Endothelial cell of umbilical vein (primary cell): ENCODE results near the gene ZNF664. TPM values are rescaled to one million over a fixed set of nuclear protein-coding genes. Genes with fewer than 3 reads are reported as not detected.

Experiments
- BruUV-seq: library from RNA; stranded (reverse); fragments of 400-500 nt; replicated peaks from 2 replicates; lab custom pipeline; 2021; lab: Mats Ljungman, UMichigan
- CTCF ChIA-PET: fragments of 300-600, 350-600 bp; sonication (Branson Sonifier 250); formaldehyde crosslinking; loops from one replicate; lab custom pipeline; 2021; ENCODE audit warnings: antibody characterized with exemption, inconsistent platforms; lab: Charles Lee
- POLR2A ChIA-PET: fragments of 300-600, 350-600 bp; sonication (Branson Sonifier 250); formaldehyde crosslinking; loops from one replicate; lab custom pipeline; 2021; ENCODE audit warnings: antibody characterized with exemption, inconsistent platforms; lab: Charles Lee
- DNase-seq: peaks from one replicate; pipeline ENCODE4 v3.0.0-alpha.2; 2011; ENCODE audit warnings: low read depth, low spot score
- FAIRE-seq: peaks from 2 replicates; lab custom pipeline; 2011; peaks lifted over from hg19 to GRCh38; lab: Jason Lieb, UNC
- H2AFZ ChIP-seq: 2 replicates; pipeline ENCODE4 v1.6.0; 2012; ENCODE audit warnings: low read depth, low read length, control low read depth, inconsistent platforms
- H3K27ac ChIP-seq: 2 replicates; pipeline ENCODE4 v1.5.1; 2011; ENCODE audit warnings: low read depth, mild to moderate bottlenecking, control low read depth, low read length, moderate library complexity; ENCODE audit not compliant: insufficient read depth
- H3K27me3 ChIP-seq, 2 experiments: 2 replicates each; pipeline versions ENCODE4 v1.6.0 to v1.6.1; 2011; ENCODE audit warnings: low read length in 2 of 2, mixed read lengths in 1 of 2; ENCODE audit not compliant: control insufficient read depth in 2 of 2, insufficient read depth in 2 of 2
- H3K36me3 ChIP-seq, 2 experiments: 2 replicates in 1 of 2; 3 replicates in 1 of 2; pipeline ENCODE4 v1.5.1; 2011; ENCODE audit warnings: low read length in 2 of 2, mild to moderate bottlenecking in 1 of 2, moderate library complexity in 1 of 2; ENCODE audit not compliant: control insufficient read depth in 2 of 2, insufficient read depth in 2 of 2; ENCODE audit errors: extremely low read depth in 1 of 2
- H3K4me1 ChIP-seq: 3 replicates; pipeline ENCODE4 v1.5.1; 2011; ENCODE audit warnings: mild to moderate bottlenecking, low read length; ENCODE audit not compliant: control insufficient read depth, insufficient read depth; ENCODE audit errors: extremely low read depth
- H3K4me2 ChIP-seq: 2 replicates; pipeline ENCODE4 v1.6.1; 2011; ENCODE audit warnings: low read length, control low read depth, mixed read lengths; ENCODE audit not compliant: insufficient read depth
- H3K4me3 ChIP-seq, 3 experiments: fragments of 200-600 bp in 1 of 3; sonication (generic), shearing (Covaris generic) in 1 of 3; replicated peaks in 1 of 3; 2 replicates each; pipeline ENCODE4 v1.5.1; 2011 to 2016; ENCODE audit warnings: control low read depth in 3 of 3, low read length in 3 of 3, mild to moderate bottlenecking in 2 of 3, inconsistent platforms in 1 of 3, low read depth in 1 of 3, moderate library complexity in 1 of 3; ENCODE audit not compliant: insufficient read depth in 1 of 3
- H3K79me2 ChIP-seq: 2 replicates; pipeline ENCODE4 v1.6.0; 2012; ENCODE audit warnings: low read length, inconsistent platforms; ENCODE audit not compliant: control insufficient read depth, insufficient read depth
- H3K9ac ChIP-seq: replicated peaks from 2 replicates; pipeline ENCODE3; 2011; ENCODE audit warnings: low read length, control low read depth; ENCODE audit not compliant: insufficient read depth; ENCODE audit errors: extremely low read depth
- H3K9me1 ChIP-seq: replicated peaks from 3 replicates; pipeline ENCODE4 v1.6.0; 2011; ENCODE audit warnings: mild to moderate bottlenecking, low read length; ENCODE audit not compliant: control insufficient read depth, insufficient read depth; ENCODE audit errors: extremely low read depth
- H3K9me3 ChIP-seq: replicated peaks from 2 replicates; pipeline ENCODE4 v1.5.1; 2012; ENCODE audit warnings: low read length, inconsistent platforms; ENCODE audit not compliant: control insufficient read depth, insufficient read depth
- H4K20me1 ChIP-seq: replicated peaks from 2 replicates; pipeline ENCODE3; 2011; ENCODE audit warnings: mild to moderate bottlenecking, low read length; ENCODE audit not compliant: control insufficient read depth, insufficient read depth; ENCODE audit errors: extremely low read depth
- EZH2 ChIP-seq: IDR thresholded peaks from 2 replicates; pipeline ENCODE4 v1.6.1; 2012; ENCODE audit warnings: borderline replicate concordance, low read depth, mild to moderate bottlenecking, moderate library complexity, low read length, inconsistent platforms; ENCODE audit not compliant: severe bottlenecking
- FOS ChIP-seq: IDR thresholded peaks from 2 replicates; pipeline ENCODE4 v1.6.1; 2011; ENCODE audit warnings: mild to moderate bottlenecking, low read length, moderate library complexity, borderline replicate concordance; ENCODE audit not compliant: insufficient read depth
- GATA2 ChIP-seq: IDR thresholded peaks from 2 replicates; pipeline ENCODE4 v1.7.0; 2011; ENCODE audit warnings: low read depth, mild to moderate bottlenecking, moderate library complexity, mixed read lengths, low read length; ENCODE audit not compliant: insufficient read length, insufficient read depth
- JUN ChIP-seq: IDR thresholded peaks from 2 replicates; pipeline ENCODE4 v1.6.1; 2011; ENCODE audit warnings: borderline replicate concordance, low read depth; ENCODE audit not compliant: insufficient read length, insufficient read depth
- MAX ChIP-seq: IDR thresholded peaks from 2 replicates; pipeline ENCODE4 v1.6.1; 2011; ENCODE audit not compliant: insufficient read depth, insufficient read length
- MYC ChIP-seq: IDR thresholded peaks from one replicate; pipeline ENCODE4 v1.6.1; 2011; ENCODE audit warnings: mild to moderate bottlenecking, low read depth, low read length
- POLR2A ChIP-seq: IDR thresholded peaks from 2 replicates; pipeline ENCODE4 v1.6.1; 2012; ENCODE audit warnings: low read depth, mild to moderate bottlenecking, control low read depth, low read length
- POLR2AphosphoS5 ChIP-seq: IDR thresholded peaks from 2 replicates; pipeline ENCODE4 v1.6.1; 2012; ENCODE audit warnings: low read depth, mild to moderate bottlenecking, control low read depth, low read length, moderate library complexity; ENCODE audit not compliant: insufficient read depth
- dilution Hi-C: fragments of 300-500 bp; cut with MboI; formaldehyde crosslinking; loops from one replicate; pipeline ENCODE4 v1.15.0; 2019; ENCODE audit warnings: low sequenced_read_pairs; ENCODE audit not compliant: extremely low pct_ligation_motif_present
- intact Hi-C: fragments of 100-400 bp; cut with micrococcal nuclease; formaldehyde crosslinking; loops from one replicate; pipeline ENCODE4 v1.10.0; 2022
- polyA plus RNA-seq, 4 experiments: library from polyadenylated mRNA; depleted of rRNA in 3 of 4; stranded (reverse) in 3 of 4; unstranded in 1 of 4; fragments of >200 nt; gene quantifications; 2 replicates each; pipeline versions ENCODE4 v1.2.1 to v1.2.3, GENCODE V29; 2011 to 2012; ENCODE audit warnings: missing spikeins in 1 of 4
- total RNA-seq: library from RNA; stranded (reverse); gene quantifications from 2 replicates; pipeline ENCODE4 v1.2.3, GENCODE V29; 2021
- TF ChIP-seq, protein P1 (sequence below), 2 donors: IDR thresholded peaks; 1 replicate in 1 of 2; 2 replicates in 1 of 2; pipeline ENCODE4 v1.5.1; 2011; ENCODE audit warnings: low read length in 2 of 2, mild to moderate bottlenecking in 2 of 2, moderate library complexity in 2 of 2, control low read depth in 1 of 2, inconsistent platforms in 1 of 2, low read depth in 1 of 2; ENCODE audit not compliant: insufficient read depth in 1 of 2; ENCODE audit errors: extremely low read depth in 1 of 2

The ZNF664 gene
- total and polyA plus RNA-seq, 2 donors (not counting 3 experiments of a cell fraction or from before 2014, with no cell fraction given) = 29.8 to 71.3 TPM

DNA sequence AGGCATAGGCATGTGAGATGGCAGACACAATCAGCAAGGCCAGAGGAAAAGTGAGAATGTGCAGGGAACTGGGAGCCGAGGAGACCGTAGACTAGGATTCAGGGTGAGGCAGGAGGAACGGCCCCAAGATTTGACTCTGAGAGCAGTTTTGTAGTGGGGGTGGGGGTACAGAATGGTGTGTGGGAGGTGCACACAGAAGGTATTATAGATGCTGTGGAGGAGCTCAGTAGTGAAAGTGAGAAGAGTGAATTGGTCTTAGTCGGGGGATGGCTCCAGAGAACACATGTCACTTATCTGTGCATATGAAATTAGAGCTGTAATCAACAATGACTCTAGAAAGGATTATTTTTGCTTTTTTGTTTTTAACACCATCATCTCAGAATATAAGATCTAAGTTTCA, 11.9 kb downstream of the ZNF664 start:
- FAIRE-seq = no peak
- H3K27me3 ChIP-seq = no peaks in the 10 kb centered on the region

More for the DNA sequence above, 11.9 kb downstream of the ZNF664 start:
- no peak overlapping the region for H3K27ac ChIP-seq
- intact Hi-C loops = loop anchor here (1.0 to 5.0 kb wide), 2 partner anchors 80 to 183 kb away; no protein-coding TSS in a partner anchor
- TF ChIP-seq GATA2 = no peak
- no peak for TF ChIP-seq MAX
- TF ChIP-seq POLR2A = no peak
- TF ChIP-seq MYC = no peak
- TF ChIP-seq POLR2AphosphoS5 = no peak
- TF ChIP-seq JUN = no peak
- TF ChIP-seq FOS = no peak
- TF ChIP-seq EZH2 = no peak
- TF ChIP-seq, protein P1, sequence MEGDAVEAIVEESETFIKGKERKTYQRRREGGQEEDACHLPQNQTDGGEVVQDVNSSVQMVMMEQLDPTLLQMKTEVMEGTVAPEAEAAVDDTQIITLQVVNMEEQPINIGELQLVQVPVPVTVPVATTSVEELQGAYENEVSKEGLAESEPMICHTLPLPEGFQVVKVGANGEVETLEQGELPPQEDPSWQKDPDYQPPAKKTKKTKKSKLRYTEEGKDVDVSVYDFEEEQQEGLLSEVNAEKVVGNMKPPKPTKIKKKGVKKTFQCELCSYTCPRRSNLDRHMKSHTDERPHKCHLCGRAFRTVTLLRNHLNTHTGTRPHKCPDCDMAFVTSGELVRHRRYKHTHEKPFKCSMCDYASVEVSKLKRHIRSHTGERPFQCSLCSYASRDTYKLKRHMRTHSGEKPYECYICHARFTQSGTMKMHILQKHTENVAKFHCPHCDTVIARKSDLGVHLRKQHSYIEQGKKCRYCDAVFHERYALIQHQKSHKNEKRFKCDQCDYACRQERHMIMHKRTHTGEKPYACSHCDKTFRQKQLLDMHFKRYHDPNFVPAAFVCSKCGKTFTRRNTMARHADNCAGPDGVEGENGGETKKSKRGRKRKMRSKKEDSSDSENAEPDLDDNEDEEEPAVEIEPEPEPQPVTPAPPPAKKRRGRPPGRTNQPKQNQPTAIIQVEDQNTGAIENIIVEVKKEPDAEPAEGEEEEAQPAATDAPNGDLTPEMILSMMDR (IDR thresholded peaks at IDR 0.05; ENCODE audit: extremely low read depth in 1 of 2, insufficient read depth in 1 of 2, low read depth in 1 of 2, low read length in 2 of 2) = no peak
- no peak for DNase-seq
- H3K9ac ChIP-seq = no peak overlapping the region
- POLR2A ChIA-PET = interaction anchor here (0.5 kb wide), 1 partner anchor 620 kb away, joined by 4 read pairs; no protein-coding TSS in a partner anchor
- CTCF ChIA-PET = interaction anchor here (2.4 to 6.3 kb wide), 2 partner anchors 75 to 80 kb away, joined by 13 to 106 read pairs; no protein-coding TSS in a partner anchor
- dilution Hi-C loops = no loop called here
- no peaks in the 10 kb centered on the region for H3K9me1 ChIP-seq
- no peak overlapping the region for H3K4me2 ChIP-seq
- BruUV-seq = no TSS peak
- H4K20me1 ChIP-seq = peaks cover under 1% of the 10 kb centered on the region
- no peak overlapping the region for H2AFZ ChIP-seq
- H3K4me3 ChIP-seq = no peak overlapping the region
- H3K4me1 ChIP-seq = peaks cover under 1% of the 10 kb centered on the region
- peaks cover 20% of the 10 kb centered on the region for H3K79me2 ChIP-seq
- H3K9me3 ChIP-seq = no peaks in the 10 kb centered on the region
- peaks cover 9 to 20% of the 10 kb centered on the region in 2 experiments for H3K36me3 ChIP-seq
